Measurements from ENCODE around the gene ALG9. TPM values are rescaled to one million over a fixed set of nuclear protein-coding genes. Genes with fewer than 3 reads are reported as not detected.

The ALG9 gene
- total RNA-seq, 1 experiment from 2014 or later, result 23.7 TPM

DNA sequence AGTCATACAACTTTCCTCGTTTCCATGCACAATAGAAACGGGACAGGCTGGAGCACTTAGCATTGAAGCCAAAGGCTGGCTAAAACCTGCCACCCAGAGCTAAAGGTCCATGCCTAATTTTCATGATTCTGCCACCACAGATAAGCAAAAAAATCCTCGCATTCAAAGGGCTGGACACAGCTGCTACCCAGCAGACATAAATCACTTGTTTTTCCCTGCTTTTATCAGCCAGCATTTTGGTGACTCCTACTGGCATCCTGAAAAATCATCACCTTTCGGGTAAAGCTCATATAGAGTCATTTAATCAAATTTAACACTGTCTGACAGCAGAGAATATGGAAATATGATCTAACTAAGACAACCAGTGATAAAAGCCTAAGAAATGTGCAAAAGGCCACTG lies 37.9 kb downstream of the ALG9 start:
- H3K9me2 ChIP-seq (ENCODE audit: insufficient read depth), result no peaks in the 10 kb centered on the region
- BruUV-seq (replicated peaks), result no TSS peak
- H3K79me2 ChIP-seq (ENCODE audit: insufficient read depth, low read length), result no peaks in the 10 kb centered on the region
- H3K9me3 ChIP-seq (ENCODE audit: control insufficient read depth in 1 of 2, insufficient read depth in 1 of 2, low read depth in 1 of 2, low read length in 2 of 2), result no peaks in the 10 kb centered on the region
- ChIA-PET RAD21 (ENCODE audit: low non-redundant PET in 1 of 2, low total read pairs in 2 of 2, uncharacterized antibody in 2 of 2, unreplicated experiment in 2 of 2) (no interaction called here), CTCF (interaction anchor here (0.9 to 3.1 kb wide), 6 partner anchors 9 to 258 kb away, joined by 3 to 15 read pairs (median 4); no protein-coding TSS in a partner anchor), POLR2A (no interaction called here)
- no peak overlapping the region for H3K4me3 ChIP-seq (replicated peaks in 1 of 2; ENCODE audit: low read depth in 1 of 2, low read length in 2 of 2)
- 0 out of 2 replicates have a peak, but pooled peaks have one; percentile 36 for ATAC-seq
- TF ChIP-seq SP1 (IDR thresholded peaks at IDR 0.05; ENCODE audit: low read depth) (no peak), EZH2 (IDR thresholded peaks at IDR 0.05) (no peak), EZH2phosphoT487 (IDR thresholded peaks at IDR 0.05; ENCODE audit: borderline replicate concordance) (no peak), ZNF274 (IDR thresholded peaks at IDR 0.05; ENCODE audit: low read depth, low read length) (no peak), JUND (IDR thresholded peaks at IDR 0.05) (no peak), POLR2AphosphoS5 (IDR thresholded peaks at IDR 0.05; ENCODE audit: low read depth, low read length) (no peak), CTCF (IDR thresholded peaks at IDR 0.05 in 2 of 3, conservative IDR thresholded peaks at IDR 0.05 in 1 of 3; ENCODE audit: borderline replicate concordance in 1 of 3, insufficient read depth in 1 of 3, low read depth in 2 of 3, low read length in 2 of 3) (0 out of 6 replicates have a peak, but pooled peaks of 2 of the 3 experiments have one; percentile 4 to 19), RAD21 (IDR thresholded peaks at IDR 0.05; ENCODE audit: low read depth) (peak; percentile 38; the same call in 1 of the 2 replicates), CBX3 (IDR thresholded peaks at IDR 0.05; ENCODE audit: low read depth) (no peak), FOSL1 (IDR thresholded peaks at IDR 0.05; ENCODE audit: low read depth) (no peak)
- no peak for DNase-seq (ENCODE audit: low read depth, low spot score)
- H3K27ac ChIP-seq (ENCODE audit: low read depth, low read length), result no peak overlapping the region
- no peaks in the 10 kb centered on the region for H4K20me1 ChIP-seq (ENCODE audit: insufficient read depth)
- no peaks in the 10 kb centered on the region for H3K27me3 ChIP-seq (ENCODE audit: insufficient read depth, low read length)
- intact Hi-C loops (cut with micrococcal nuclease), result no loop called here
- H2AFZ ChIP-seq (ENCODE audit: low read depth, low read length, poor library complexity, severe bottlenecking), result no peak overlapping the region
- no peak overlapping the region for H3K4me2 ChIP-seq (ENCODE audit: low read length)
- H3K4me1 ChIP-seq (ENCODE audit: control insufficient read depth in 1 of 2, insufficient read depth in 2 of 2, low read length in 2 of 2), result no peaks in the 10 kb centered on the region
- H3K9ac ChIP-seq (ENCODE audit: low read length), result no peak overlapping the region
- H3K36me3 ChIP-seq (ENCODE audit: control insufficient read depth in 1 of 2, insufficient read depth in 2 of 2, low read length in 2 of 2), result no peaks in the 10 kb centered on the region; a peak in 3 of 4 replicates

All from HCT116 (cell line).